IPS DF 4.7 (cell line): ENCODE data around the gene UBP1.
"Not testable (repeated sequence)": the region's sequence is repeated elsewhere in the genome, so short reads cannot be mapped to it uniquely, and the experiment has no call there.

Experiments
- DNase-seq: peaks from one replicate; pipeline ENCODE4 v3.0.0-alpha.2; 2013; ENCODE audit warnings: low spot score; ENCODE audit errors: extremely low read depth

Gene UBP1

GRCh38 chr3:33437556-33438283 lies 2.5 kb downstream of the UBP1 start:
- DNase-seq, result no peak

DNA sequence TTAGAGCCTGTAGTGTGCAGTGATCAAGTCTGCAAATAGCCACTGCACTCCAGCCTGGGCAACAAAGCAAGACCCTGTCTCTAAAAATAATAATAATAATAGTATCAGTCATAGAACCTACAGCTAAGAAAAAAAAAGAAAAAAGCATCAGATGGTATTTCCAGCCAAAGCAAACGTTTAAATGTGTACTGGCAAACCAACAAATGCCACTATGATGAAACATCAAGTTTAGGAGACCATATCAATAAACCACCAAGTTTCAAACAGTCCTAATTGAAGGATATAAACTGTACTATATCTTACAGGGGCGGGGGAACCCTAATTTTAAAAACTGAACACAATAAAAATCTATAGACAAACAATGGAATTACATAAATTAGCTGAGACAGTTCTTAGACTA lies 6.4 kb downstream of the UBP1 start:
- no peak for DNase-seq

DNA sequence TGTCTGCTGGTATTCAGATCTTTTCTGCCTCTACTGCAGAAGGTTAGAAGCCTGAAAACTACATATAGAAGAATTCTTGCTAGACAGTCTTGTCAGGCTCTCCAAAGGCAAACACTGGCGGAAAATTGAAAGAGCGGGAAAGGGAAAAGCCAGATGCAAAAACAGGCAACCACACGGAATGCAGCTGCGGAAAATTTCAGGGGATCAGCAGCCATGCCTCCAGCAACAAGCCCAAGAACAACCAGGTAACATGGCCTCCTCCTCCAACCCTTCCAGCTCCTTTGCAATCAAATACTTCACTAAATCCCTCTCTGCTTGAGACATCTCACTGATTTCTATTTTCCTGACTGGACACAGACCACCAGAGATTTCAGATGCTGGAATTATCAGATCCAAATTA lies 9.6 kb downstream of the UBP1 start:
- no peak for DNase-seq

- no peak for DNase-seq
Measured at GRCh38 chr3:33430061-33430460, 10.1 kb downstream of the UBP1 start.

- DNase-seq, result not testable (repeated sequence)
Measured at GRCh38 chr3:33429306-33429705, 10.9 kb downstream of the UBP1 start.

DNA sequence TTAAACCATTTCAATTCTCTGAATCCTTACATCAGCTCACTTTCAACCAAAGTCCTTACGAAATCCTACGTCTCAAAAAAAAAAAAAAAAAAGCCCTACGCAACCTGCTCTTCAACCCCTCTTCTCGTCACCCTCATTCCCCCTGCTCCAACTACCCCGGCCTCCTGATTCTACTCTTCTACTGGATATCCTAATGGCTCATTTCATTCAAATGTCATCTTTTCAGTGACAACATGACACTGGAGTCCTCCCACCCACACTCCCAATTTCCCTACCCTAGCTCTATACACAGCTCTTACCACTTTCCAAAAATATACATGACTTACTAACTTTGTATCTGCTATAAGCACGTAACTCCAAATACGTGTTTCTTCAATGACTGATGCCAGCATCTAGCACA lies 11.5 kb downstream of the UBP1 start:
- DNase-seq, result no peak

DNA sequence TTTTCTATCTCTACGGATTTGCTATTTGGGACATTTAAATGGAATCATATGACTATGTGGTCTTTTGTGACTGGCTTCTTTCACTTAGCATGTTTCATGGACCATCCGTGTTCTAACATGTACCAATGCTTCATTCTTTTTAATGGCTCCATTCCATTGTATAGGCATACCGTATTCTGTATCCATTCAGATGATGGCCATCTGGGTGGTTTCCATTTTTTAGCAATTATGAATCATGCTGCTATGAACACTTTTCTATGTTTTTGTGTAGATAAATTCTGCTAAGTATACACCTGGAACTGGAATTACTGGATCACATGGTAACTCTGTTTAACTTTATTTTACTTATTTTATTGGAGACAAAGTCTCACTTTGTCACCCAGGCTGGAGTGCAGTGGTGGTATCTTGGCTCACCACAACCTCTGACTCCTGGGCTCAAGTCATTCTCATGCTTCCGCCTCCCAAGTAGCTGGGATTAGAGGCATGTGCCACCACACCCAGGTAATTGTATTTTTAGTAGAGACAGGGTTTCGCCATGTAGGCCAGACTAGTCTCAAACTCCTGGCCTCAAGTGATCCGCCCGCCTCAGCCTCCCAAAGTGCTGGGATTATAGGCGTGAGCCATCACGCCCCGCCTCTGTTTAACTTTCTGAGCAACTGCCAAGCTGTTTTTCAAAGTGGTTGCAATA lies 13.4 kb downstream of the UBP1 start:
- no peak for DNase-seq

DNA sequence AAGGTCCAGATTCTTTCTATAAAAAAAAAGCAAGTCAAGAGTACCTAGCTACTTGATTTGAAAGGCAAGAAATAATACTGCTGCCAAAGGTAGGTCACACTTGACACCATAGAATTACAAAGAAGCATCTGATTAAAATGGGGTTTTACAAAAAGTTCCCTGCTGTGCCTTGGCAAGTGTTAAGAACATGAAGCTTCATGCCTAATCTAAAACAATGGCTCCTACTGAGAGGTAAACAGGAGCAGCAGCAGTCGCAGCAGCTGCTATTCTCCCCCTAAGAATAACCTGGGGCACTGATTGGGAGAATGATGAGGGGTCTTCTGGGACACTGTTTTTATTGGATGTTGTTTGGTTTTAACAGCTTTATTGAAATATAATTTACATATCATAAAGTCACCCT lies 14.1 kb downstream of the UBP1 start:
- peak; percentile 74 for DNase-seq

DNA sequence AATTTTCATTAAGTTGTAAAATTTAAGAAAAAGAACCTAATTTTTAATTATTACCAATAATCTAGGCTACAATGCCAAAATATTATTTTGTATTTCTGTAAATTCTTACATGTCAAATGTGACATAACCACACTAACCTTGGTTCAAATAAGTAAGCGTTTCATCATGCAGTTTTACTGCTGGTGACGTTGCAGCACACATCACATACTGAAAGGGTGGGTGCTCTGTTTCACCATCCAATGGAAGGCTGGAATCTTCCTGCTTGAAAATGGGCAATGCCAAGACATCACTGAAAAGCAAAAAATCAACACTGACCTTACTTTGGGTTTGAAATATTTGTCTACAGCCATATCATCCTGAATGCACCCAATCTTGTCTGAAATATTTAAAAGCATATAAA lies 14.8 kb downstream of the UBP1 start:
- no peak for DNase-seq

DNA sequence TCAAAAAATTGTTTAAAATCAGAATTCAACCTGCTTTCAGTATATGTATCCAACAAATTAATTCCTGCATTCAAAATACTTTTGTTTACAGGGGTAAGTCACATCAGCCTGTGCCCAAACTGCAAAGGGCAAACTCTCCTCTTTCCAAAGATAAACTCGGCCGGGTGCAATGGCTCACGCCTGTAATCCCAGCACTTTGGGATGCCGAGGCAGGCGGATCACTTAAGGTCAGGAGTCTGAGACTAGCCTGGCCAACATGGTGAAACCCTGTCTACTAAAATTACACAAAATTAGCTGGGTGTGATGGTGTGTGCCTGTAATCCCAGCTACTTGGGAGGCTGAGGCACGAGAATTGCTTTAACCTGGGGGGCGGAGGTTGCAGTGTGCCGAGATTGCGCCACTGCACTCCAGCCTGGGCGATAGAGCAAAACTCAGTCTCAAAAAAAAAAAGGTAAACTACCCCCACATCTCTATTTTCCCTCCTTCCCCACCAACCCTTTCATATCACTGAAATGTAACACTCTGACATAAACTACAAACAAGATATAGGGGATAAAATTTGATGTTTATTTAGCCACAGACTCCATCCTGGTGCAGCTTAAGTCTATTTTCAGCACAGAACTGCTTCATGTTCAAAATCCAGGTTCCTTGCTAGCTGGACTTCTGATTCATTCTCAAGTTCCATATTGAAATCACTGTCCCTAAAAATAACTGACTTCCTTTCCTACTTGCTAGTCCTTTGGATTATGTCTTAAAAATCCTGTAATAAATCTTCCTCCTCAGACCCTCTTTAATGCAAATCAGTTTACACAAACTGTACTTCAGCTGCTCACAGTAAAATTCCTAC lies 15.4 kb downstream of the UBP1 start:
- DNase-seq, result no peak

- no peak for DNase-seq
Measured at GRCh38 chr3:33420966-33421365, 19.2 kb downstream of the UBP1 start.

- no peak for DNase-seq
Measured at GRCh38 chr3:33419948-33420347, 20.3 kb downstream of the UBP1 start.

GRCh38 chr3:33417066-33417673 lies 23.0 kb downstream of the UBP1 start:
- DNase-seq, result no peak

GRCh38 chr3:33410816-33411215 lies 29.4 kb downstream of the UBP1 start:
- DNase-seq, result not testable (repeated sequence)

DNA sequence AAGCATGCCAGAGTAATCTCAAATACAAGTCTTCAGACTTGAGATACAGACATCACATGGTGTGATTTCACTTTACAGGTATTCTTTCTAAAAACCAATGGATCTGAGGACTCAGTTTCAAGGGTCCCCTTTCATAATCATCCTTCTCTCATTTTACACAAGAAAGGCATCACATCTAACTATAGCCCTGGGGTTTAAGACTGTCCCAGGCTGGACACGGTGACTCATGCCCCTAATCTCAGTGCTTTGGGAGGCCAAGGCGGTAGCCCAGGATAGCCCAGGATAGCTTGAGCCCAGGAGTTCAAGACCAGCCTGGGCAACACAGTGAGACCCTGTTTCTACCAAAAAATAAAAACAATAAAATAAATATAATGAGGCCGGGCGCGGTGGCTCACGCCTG lies 36.4 kb downstream of the UBP1 start:
- DNase-seq, result no peak

- no peak for DNase-seq
Measured at GRCh38 chr3:33402936-33403335, 37.3 kb downstream of the UBP1 start.

DNA sequence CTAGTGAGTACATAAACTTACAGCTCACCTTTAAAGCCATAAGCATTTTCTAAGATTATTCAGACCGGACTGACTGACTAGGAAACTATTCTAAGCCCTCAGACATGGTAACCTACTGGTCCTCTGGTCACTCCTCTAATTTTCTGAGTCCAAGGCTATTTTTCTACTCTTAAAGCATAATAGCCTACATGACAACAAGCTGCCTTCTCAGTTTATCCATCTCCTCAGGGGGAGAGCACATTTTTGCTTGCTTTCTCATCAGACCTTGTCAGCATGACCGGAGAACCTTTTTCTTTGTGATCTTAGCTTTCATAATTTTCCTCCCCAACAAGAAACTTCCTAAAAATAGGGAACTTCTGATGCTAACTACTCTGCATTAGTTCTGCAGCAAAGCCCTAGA lies 38.4 kb downstream of the UBP1 start:
- no peak for DNase-seq

DNA sequence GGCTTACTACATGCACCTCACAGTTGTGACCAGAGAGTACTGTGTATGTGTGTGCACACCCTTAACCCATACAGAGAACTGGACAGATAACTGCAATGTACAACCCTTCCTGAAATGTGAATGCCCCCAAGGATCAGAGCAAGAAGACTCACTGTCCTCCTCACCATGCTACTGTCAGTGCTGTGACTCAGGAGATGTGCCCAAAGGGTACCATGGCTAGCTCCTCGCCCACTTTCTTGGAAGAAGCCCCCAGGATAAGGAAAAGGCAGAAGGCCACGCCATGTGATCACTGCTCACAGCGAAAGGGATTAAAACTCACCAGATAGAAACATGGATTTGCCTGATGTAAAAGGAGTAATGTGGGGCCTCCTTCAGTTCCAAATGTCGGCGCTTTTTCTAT lies 41.8 kb downstream of the UBP1 start:
- no peak for DNase-seq

DNA sequence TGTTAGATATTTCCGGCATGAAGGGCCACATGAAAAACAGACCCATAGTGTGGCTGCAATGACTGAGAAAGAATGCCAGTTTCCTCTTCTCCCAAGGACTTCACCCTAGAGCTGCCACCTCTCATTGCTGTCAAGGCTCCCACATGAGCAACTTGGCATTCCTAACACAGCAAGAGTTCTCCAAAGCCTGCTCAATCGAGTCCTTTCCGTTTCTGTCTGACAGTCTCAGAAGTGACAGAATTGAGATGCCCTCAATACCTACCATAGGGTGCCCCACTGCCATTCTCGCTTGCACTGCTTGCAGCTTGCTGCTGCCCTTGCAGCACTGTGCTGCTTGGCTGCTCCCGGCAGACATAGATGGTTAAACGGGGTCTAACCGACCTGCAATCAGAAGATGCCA lies 44.3 kb downstream of the UBP1 start:
- no peak for DNase-seq

DNA sequence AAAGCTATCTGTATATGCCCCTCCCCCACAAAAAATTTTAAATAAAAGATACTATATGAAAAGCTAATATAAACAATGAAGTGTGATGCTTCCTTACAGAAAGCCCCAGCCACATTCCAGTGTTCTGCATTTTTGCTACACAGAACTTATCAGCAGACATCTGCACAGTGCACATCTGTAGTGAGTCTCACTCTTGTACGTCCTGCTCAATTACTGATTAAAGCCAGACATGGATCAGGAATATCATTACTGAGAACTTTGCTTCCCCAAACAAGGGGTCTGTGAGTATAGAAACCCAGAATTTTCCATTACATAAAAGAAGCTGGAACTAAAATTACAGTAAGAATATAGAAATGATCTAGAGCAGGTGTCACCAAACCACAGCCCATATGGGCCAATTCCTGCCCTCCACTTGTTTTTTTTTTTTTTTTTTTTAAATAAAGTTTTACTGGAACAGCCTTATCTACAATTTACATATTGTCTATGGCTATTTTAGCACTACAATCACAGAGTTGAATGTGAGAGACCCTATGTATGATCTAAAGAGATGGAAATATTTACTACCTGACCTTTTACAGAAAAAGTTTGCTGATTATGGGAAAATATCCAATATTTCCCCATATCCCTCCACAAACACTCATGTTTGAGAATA lies 45.7 kb downstream of the UBP1 start:
- no peak for DNase-seq

DNA sequence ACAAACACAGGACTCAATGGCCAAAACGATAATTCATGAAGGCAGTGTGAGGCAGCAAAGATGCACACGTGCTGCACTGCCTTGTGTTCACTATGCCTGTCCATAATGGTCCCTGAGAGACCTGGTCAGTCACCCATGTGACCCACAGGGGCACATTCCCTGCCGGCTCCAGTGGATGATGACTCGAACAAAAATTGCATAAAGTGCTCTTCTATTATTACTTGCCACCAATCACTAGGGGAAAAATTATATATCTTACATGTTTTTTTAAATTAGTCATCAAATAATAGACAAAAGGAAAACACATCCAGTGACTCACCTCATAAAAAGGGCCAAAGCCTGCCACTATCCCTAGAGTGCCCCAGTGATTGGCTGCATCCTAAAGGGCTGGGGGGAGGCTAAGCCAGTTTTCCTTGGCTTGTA lies 47.5 kb downstream of the UBP1 start:
- DNase-seq, result no peak
